VCaP (cell line): Measurements from ENCODE around the gene DNAJA4.

Experiments
- H3K27ac ChIP-seq: fragments of 450-650 bp; 2 replicates; pipeline ENCODE4 v1.5.1; 2017
- TF ChIP-seq, protein P1 (sequence below): fragments of 450-650 bp; conservative IDR thresholded peaks from 2 replicates; pipeline ENCODE4 v1.5.1; 2017; ENCODE audit warnings: mild to moderate bottlenecking, moderate library complexity

DNAJA4 gene

DNA sequence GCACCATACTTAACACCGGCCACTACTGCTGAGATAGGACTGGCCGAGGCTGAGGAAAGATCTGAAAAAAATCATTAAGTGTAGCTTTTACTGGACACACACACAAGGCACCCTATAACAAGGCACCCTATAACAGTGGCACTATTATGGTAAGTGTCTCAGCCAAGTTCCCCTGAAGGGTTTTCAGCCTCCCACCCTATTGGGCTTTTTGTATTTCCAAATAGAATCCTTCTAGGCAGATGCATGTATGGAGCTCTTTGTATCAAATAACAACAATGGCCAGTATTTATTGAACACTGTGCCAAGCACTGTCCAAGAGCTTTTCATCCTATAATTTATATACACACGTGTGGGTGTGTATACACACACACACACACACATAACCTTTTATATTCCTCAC is 6.7 kb upstream of the DNAJA4 start:
- TF ChIP-seq, protein P1, sequence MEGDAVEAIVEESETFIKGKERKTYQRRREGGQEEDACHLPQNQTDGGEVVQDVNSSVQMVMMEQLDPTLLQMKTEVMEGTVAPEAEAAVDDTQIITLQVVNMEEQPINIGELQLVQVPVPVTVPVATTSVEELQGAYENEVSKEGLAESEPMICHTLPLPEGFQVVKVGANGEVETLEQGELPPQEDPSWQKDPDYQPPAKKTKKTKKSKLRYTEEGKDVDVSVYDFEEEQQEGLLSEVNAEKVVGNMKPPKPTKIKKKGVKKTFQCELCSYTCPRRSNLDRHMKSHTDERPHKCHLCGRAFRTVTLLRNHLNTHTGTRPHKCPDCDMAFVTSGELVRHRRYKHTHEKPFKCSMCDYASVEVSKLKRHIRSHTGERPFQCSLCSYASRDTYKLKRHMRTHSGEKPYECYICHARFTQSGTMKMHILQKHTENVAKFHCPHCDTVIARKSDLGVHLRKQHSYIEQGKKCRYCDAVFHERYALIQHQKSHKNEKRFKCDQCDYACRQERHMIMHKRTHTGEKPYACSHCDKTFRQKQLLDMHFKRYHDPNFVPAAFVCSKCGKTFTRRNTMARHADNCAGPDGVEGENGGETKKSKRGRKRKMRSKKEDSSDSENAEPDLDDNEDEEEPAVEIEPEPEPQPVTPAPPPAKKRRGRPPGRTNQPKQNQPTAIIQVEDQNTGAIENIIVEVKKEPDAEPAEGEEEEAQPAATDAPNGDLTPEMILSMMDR = no peak
- no peak overlapping the region for H3K27ac ChIP-seq

DNA sequence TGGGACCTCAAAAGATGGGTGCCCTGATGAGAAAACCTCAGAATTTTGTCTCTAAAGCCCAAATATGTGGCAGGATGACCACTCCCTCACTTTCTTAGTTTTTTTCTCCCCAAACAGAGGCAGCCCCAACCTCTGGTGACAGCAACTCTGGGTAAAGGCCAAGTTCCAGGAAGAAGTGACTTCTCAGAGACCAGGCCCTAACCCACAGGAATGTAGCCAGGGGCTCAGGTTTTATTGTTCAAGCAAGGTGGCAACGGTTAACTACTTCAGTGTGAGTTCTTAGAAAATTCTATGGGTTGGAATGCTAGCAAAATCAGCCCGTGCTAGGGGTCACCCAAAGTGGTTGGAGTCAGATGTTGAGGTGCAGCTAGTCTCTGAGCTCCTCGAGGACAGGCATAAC is 5.1 kb upstream of the DNAJA4 start:
- TF ChIP-seq, protein P1 = no peak
- no peak overlapping the region for H3K27ac ChIP-seq

DNA sequence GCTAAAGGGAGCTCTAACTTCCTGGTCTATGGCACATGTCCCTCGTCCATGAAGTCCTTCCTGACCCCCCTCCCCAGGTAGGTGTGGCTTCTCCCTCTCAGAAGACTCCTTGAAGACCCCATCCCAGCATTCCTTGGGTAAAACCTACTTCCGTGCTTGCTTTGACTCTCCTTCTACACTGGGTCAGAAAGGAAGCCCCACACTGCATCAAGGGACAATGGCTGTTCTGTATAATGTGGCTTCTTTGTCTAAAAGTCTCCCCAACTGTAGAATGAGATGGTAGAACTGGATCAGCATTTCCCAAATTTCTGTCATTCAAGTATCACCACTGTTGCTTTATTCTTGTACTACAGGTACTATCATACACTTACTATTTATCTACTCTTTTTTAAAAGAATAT is 3.9 kb upstream of the DNAJA4 start:
- peak overlapping the region; percentile 97 for H3K27ac ChIP-seq
- TF ChIP-seq, protein P1 = no peak

DNA sequence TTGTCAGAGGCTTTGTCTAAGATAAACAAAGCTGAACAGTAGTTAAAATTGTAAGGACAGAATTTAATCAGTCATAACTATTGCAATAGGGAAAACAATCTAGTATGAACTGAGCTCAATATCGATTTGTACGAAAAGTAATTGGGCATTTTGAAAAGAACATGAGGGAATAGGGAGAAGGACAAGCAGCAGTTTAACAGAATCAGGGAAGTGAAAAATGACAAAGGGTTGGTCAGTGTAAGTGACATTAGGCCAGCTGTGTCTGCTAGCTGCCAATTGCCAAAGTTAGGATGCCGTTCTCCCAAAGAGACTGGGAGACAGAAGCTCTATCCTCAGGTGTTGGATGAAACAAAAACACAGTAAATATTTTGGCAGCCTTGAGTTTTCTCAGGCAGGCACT is 3.3 kb upstream of the DNAJA4 start:
- H3K27ac ChIP-seq = peak overlapping the region; percentile 97
- TF ChIP-seq, protein P1 = no peak

DNA sequence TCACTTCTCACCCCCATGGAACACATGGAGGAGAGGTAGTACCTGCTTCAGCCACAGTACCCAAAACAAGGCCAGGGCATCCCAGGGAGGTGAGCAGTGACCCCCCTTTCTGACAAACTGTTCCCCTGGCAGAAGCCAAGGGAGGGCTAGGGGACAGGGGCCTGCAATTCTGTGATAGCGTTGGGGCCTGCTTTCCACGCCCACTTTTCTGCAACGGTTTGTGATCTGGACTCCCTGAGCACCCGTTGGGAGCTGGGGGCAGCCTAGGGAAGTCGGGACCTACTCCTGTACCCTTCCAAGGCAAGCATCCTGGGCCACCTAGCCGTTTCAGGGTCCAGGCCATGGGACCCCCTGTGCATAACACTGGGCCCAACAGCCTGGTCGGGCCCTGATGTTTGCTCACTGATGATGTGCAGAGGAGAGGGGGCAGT is 996 bp upstream of the DNAJA4 start:
- TF ChIP-seq, protein P1 = no peak
- peak overlapping the region; percentile 97; the same call in 1 of the 2 replicates for H3K27ac ChIP-seq

DNA sequence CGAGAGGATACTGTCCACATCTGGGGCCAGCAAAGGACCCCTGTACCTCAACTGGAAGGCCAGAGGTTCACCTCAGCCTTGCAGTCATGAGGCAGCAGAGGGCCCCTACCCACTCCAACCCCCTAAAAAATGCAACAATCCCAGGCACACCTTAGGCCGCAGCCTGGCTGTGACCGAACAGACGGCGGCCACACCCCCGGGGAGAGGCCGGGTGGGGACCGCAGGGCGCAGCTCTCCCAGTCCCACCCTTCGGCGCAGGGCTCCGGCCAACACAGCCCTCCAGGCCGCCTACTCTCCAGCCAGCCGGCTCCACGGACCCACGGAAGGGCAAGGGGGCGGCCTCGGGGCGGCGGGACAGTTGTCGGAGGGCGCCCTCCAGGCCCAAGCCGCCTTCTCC is 457 bp upstream of the DNAJA4 start:
- H3K27ac ChIP-seq = peak overlapping the region; percentile 97
- TF ChIP-seq, protein P1 = no peak

DNA sequence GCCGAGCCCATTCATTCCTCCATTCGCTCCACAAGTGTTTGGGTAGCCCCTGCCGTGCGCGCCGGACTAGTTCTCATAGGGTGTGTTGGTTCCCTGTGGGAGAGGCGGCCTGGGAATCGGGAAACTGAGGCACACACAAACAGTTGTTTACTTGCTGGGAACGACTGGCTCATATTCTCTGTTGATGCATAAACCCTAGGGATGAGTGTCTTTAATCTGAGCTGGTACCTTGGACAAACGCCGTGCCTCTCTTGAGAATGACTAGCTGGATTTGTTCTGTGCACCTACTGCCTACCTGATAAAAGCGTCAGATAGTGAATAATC is 737 bp downstream of the DNAJA4 start:
- TF ChIP-seq, protein P1 = 0 out of 2 replicates have a peak, but pooled peaks have one; percentile 17
- peak overlapping the region; percentile 97 for H3K27ac ChIP-seq

DNA sequence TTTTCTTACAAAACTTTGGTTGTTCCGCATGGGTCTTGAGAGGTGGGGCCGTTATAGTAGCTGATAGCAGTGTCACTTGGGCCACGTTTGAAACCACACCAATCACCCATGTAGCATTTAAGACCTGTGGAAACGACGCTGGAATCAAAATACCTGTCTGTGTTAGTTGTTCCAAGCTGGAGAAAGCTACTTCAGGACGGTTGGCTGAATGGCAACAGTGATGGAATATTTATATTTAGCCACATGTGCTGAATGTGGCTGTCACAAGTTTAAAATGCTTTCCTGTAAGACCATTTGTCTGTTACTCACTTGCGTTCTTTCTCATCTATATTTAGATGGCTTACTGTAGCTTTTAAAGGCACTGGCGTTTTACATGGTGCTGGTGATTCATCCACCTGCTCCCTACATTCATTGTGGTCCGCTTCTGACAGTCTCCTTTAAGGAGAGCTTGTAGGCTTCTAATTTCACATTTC is 1.4 kb downstream of the DNAJA4 start:
- TF ChIP-seq, protein P1 = no peak
- H3K27ac ChIP-seq = peak overlapping the region; percentile 97
